Endothelial cell of umbilical vein (primary cell): ENCODE data around the gene PEX7.

Source experiments
- CTCF ChIP-seq, 2 donors: IDR thresholded peaks; 1 replicate in 1 of 2; 2 replicates in 1 of 2; pipeline ENCODE4 v1.5.1; 2011; ENCODE audit warnings: low read length in 2 of 2, mild to moderate bottlenecking in 2 of 2, moderate library complexity in 2 of 2, control low read depth in 1 of 2, inconsistent platforms in 1 of 2, low read depth in 1 of 2; ENCODE audit not compliant: insufficient read depth in 1 of 2; ENCODE audit errors: extremely low read depth in 1 of 2
- EZH2 ChIP-seq: IDR thresholded peaks from 2 replicates; pipeline ENCODE4 v1.6.1; 2012; ENCODE audit warnings: borderline replicate concordance, low read depth, mild to moderate bottlenecking, moderate library complexity, low read length, inconsistent platforms; ENCODE audit not compliant: severe bottlenecking
- GATA2 ChIP-seq: IDR thresholded peaks from 2 replicates; pipeline ENCODE4 v1.7.0; 2011; ENCODE audit warnings: low read depth, mild to moderate bottlenecking, moderate library complexity, mixed read lengths, low read length; ENCODE audit not compliant: insufficient read length, insufficient read depth
- MAX ChIP-seq: IDR thresholded peaks from 2 replicates; pipeline ENCODE4 v1.6.1; 2011; ENCODE audit not compliant: insufficient read depth, insufficient read length
- POLR2A ChIP-seq: IDR thresholded peaks from 2 replicates; pipeline ENCODE4 v1.6.1; 2012; ENCODE audit warnings: low read depth, mild to moderate bottlenecking, control low read depth, low read length
- POLR2AphosphoS5 ChIP-seq: IDR thresholded peaks from 2 replicates; pipeline ENCODE4 v1.6.1; 2012; ENCODE audit warnings: low read depth, mild to moderate bottlenecking, control low read depth, low read length, moderate library complexity; ENCODE audit not compliant: insufficient read depth

- TF ChIP-seq CTCF (IDR thresholded peaks at IDR 0.05; ENCODE audit: extremely low read depth in 1 of 2, insufficient read depth in 1 of 2, low read depth in 1 of 2, low read length in 2 of 2) (no peak), POLR2AphosphoS5 (no peak), POLR2A (no peak), MAX (no peak), EZH2 (no peak), GATA2 (no peak)
Observed at GRCh38 chr6:136961848-136962247, 139.5 kb downstream of the PEX7 start.
